Effector CD4-positive, alpha-beta T cell (primary cell): Measurements from ENCODE around the gene SCN5A.

Source experiments
- DNase-seq: peaks from one replicate; pipeline ENCODE4 v3.0.0-alpha.2; 2020

SCN5A gene

GRCh38 chr3:38598791-38599190, 50.7 kb downstream of the SCN5A start:
- DNase-seq = no peak

- DNase-seq = no peak
These were observed 51.9 kb downstream of the SCN5A start for GRCh38 chr3:38597502-38598060.

GRCh38 chr3:38595393-38595792, 54.1 kb downstream of the SCN5A start:
- no peak for DNase-seq

GRCh38 chr3:38590521-38590920, 59.0 kb downstream of the SCN5A start:
- no peak for DNase-seq

GRCh38 chr3:38588995-38589937, 60.2 kb downstream of the SCN5A start:
- no peak for DNase-seq

GRCh38 chr3:38588371-38588971, 61.0 kb downstream of the SCN5A start:
- DNase-seq = no peak

- DNase-seq = no peak
These were observed 61.8 kb downstream of the SCN5A start for GRCh38 chr3:38587548-38588131.

GRCh38 chr3:38586546-38587520, 62.7 kb downstream of the SCN5A start:
- no peak for DNase-seq

GRCh38 chr3:38585791-38586420, 63.6 kb downstream of the SCN5A start:
- no peak for DNase-seq

GRCh38 chr3:38583688-38584087, 65.8 kb downstream of the SCN5A start:
- no peak for DNase-seq

GRCh38 chr3:38582941-38583645, 66.4 kb downstream of the SCN5A start:
- DNase-seq = no peak

GRCh38 chr3:38582316-38582715, 67.2 kb downstream of the SCN5A start:
- DNase-seq = no peak

- DNase-seq = no peak
These were observed 67.7 kb downstream of the SCN5A start for GRCh38 chr3:38581774-38582173.

- DNase-seq = no peak
These were observed 68.8 kb downstream of the SCN5A start for GRCh38 chr3:38580450-38581382.

- no peak for DNase-seq
These were observed 69.7 kb downstream of the SCN5A start for GRCh38 chr3:38579551-38580449.

GRCh38 chr3:38579141-38579540, 70.3 kb downstream of the SCN5A start:
- no peak for DNase-seq

- no peak for DNase-seq
These were observed 70.9 kb downstream of the SCN5A start for GRCh38 chr3:38578551-38578950.

- DNase-seq = no peak
These were observed 71.4 kb downstream of the SCN5A start for GRCh38 chr3:38578081-38578475.
